Measurements from ENCODE around the gene CPT1B. TPM values are rescaled to one million over a fixed set of nuclear protein-coding genes. Genes with fewer than 3 reads are reported as not detected.

CPT1B gene
- total RNA-seq, 1 donor from 2014 or later: 27.1 TPM

GRCh38 chr22:50571264-50572175 is 6.7 kb downstream of the CPT1B start:
- H3K36me3 ChIP-seq (ENCODE audit: control insufficient read depth in 3 of 3, insufficient read depth in 3 of 3, low read length in 3 of 3): peaks cover 60 to 85% (median 81%) of the 10 kb centered on the region in 3 donors
- peak overlapping the region in 1 of 3 donors; percentile 22 for H3K4me3 ChIP-seq (ENCODE audit: low read length in 3 of 3)

GRCh38 chr22:50570861-50571260 is 7.4 kb downstream of the CPT1B start:
- Histone ChIP-seq H3K9me3 (ENCODE audit: control insufficient read depth in 3 of 3, low read length in 3 of 3) (no peaks in the 10 kb centered on the region), H3K4me1 (ENCODE audit: control insufficient read depth in 3 of 3, insufficient read depth in 3 of 3, low read length in 3 of 3) (peaks cover 13 to 52% (median 23%) of the 10 kb centered on the region in 3 donors), H3K9ac (ENCODE audit: low read depth in 1 of 3, low read length in 3 of 3) (peak overlapping the region in 1 of 3 donors; percentile 51), H3K27me3 (ENCODE audit: control insufficient read depth in 3 of 3, insufficient read depth in 3 of 3, low read length in 3 of 3) (no peaks in the 10 kb centered on the region), H3K36me3 (ENCODE audit: control insufficient read depth in 3 of 3, insufficient read depth in 3 of 3, low read length in 3 of 3) (peaks cover 54 to 79% (median 75%) of the 10 kb centered on the region in 3 donors), H3K27ac (ENCODE audit: low read depth, low read length) (no peak overlapping the region), H3K4me3 (ENCODE audit: low read length in 3 of 3) (peak overlapping the region in 1 of 3 donors; percentile 14)

More at GRCh38 chr22:50571264-50572175, 6.7 kb downstream of the CPT1B start:
- peaks cover 13 to 59% (median 29%) of the 10 kb centered on the region in 3 donors for H3K4me1 ChIP-seq (ENCODE audit: control insufficient read depth in 3 of 3, insufficient read depth in 3 of 3, low read length in 3 of 3)
- H3K27me3 ChIP-seq (ENCODE audit: control insufficient read depth in 3 of 3, insufficient read depth in 3 of 3, low read length in 3 of 3): no peaks in the 10 kb centered on the region
- H3K9ac ChIP-seq (ENCODE audit: low read depth in 1 of 3, low read length in 3 of 3): peak overlapping the region in 1 of 3 donors; percentile 51
- H3K9me3 ChIP-seq (ENCODE audit: control insufficient read depth in 3 of 3, low read length in 3 of 3): no peaks in the 10 kb centered on the region
- no peak overlapping the region for H3K27ac ChIP-seq (ENCODE audit: low read depth, low read length)

GRCh38 chr22:50569896-50570535 is 8.2 kb downstream of the CPT1B start:
- H3K9me3 ChIP-seq (ENCODE audit: control insufficient read depth in 3 of 3, low read length in 3 of 3): no peaks in the 10 kb centered on the region
- H3K9ac ChIP-seq (ENCODE audit: low read depth in 1 of 3, low read length in 3 of 3): no peak overlapping the region
- no peak overlapping the region for H3K4me3 ChIP-seq (ENCODE audit: low read length in 3 of 3)
- H3K4me1 ChIP-seq (ENCODE audit: control insufficient read depth in 3 of 3, insufficient read depth in 3 of 3, low read length in 3 of 3): peaks cover 13 to 48% (median 20%) of the 10 kb centered on the region in 3 donors
- no peaks in the 10 kb centered on the region for H3K27me3 ChIP-seq (ENCODE audit: control insufficient read depth in 3 of 3, insufficient read depth in 3 of 3, low read length in 3 of 3)
- H3K36me3 ChIP-seq (ENCODE audit: control insufficient read depth in 3 of 3, insufficient read depth in 3 of 3, low read length in 3 of 3): peaks cover 50 to 71% (median 67%) of the 10 kb centered on the region in 3 donors
- no peak overlapping the region for H3K27ac ChIP-seq (ENCODE audit: low read depth, low read length)

GRCh38 chr22:50569041-50569459 is 9.2 kb downstream of the CPT1B start:
- Histone ChIP-seq H3K27me3 (ENCODE audit: control insufficient read depth in 3 of 3, insufficient read depth in 3 of 3, low read length in 3 of 3) (no peaks in the 10 kb centered on the region), H3K4me1 (ENCODE audit: control insufficient read depth in 3 of 3, insufficient read depth in 3 of 3, low read length in 3 of 3) (peaks cover 13 to 47% (median 27%) of the 10 kb centered on the region in 3 donors), H3K4me3 (ENCODE audit: low read length in 3 of 3) (no peak overlapping the region), H3K9me3 (ENCODE audit: control insufficient read depth in 3 of 3, low read length in 3 of 3) (no peaks in the 10 kb centered on the region), H3K27ac (ENCODE audit: low read depth, low read length) (no peak overlapping the region), H3K36me3 (ENCODE audit: control insufficient read depth in 3 of 3, insufficient read depth in 3 of 3, low read length in 3 of 3) (peaks cover 46 to 64% (median 60%) of the 10 kb centered on the region in 3 donors), H3K9ac (ENCODE audit: low read depth in 1 of 3, low read length in 3 of 3) (no peak overlapping the region)

- no peak overlapping the region for H3K27ac ChIP-seq (ENCODE audit: low read depth, low read length)
- H3K4me3 ChIP-seq (ENCODE audit: low read length in 3 of 3): no peak overlapping the region
- no peaks in the 10 kb centered on the region for H3K9me3 ChIP-seq (ENCODE audit: control insufficient read depth in 3 of 3, low read length in 3 of 3)
- H3K4me1 ChIP-seq (ENCODE audit: control insufficient read depth in 3 of 3, insufficient read depth in 3 of 3, low read length in 3 of 3): peaks cover 16 to 49% (median 31%) of the 10 kb centered on the region in 3 donors
- peaks cover 44 to 60% (median 56%) of the 10 kb centered on the region in 3 donors for H3K36me3 ChIP-seq (ENCODE audit: control insufficient read depth in 3 of 3, insufficient read depth in 3 of 3, low read length in 3 of 3)
- peak overlapping the region in 1 of 3 donors; percentile 8 for H3K9ac ChIP-seq (ENCODE audit: low read depth in 1 of 3, low read length in 3 of 3)
- no peaks in the 10 kb centered on the region for H3K27me3 ChIP-seq (ENCODE audit: control insufficient read depth in 3 of 3, insufficient read depth in 3 of 3, low read length in 3 of 3)
Observed at GRCh38 chr22:50568626-50569025, 9.6 kb downstream of the CPT1B start.

GRCh38 chr22:50567721-50568252 is 10.4 kb downstream of the CPT1B start:
- Histone ChIP-seq H3K27ac (ENCODE audit: low read depth, low read length) (no peak overlapping the region), H3K4me3 (ENCODE audit: low read length in 3 of 3) (no peak overlapping the region), H3K9me3 (ENCODE audit: control insufficient read depth in 3 of 3, low read length in 3 of 3) (no peaks in the 10 kb centered on the region), H3K9ac (ENCODE audit: low read depth in 1 of 3, low read length in 3 of 3) (no peak overlapping the region), H3K36me3 (ENCODE audit: control insufficient read depth in 3 of 3, insufficient read depth in 3 of 3, low read length in 3 of 3) (peaks cover 40 to 53% (median 48%) of the 10 kb centered on the region in 3 donors), H3K4me1 (ENCODE audit: control insufficient read depth in 3 of 3, insufficient read depth in 3 of 3, low read length in 3 of 3) (peaks cover 23 to 51% (median 39%) of the 10 kb centered on the region in 3 donors), H3K27me3 (ENCODE audit: control insufficient read depth in 3 of 3, insufficient read depth in 3 of 3, low read length in 3 of 3) (no peaks in the 10 kb centered on the region)

GRCh38 chr22:50564289-50564688 is 13.9 kb downstream of the CPT1B start:
- no peak overlapping the region for H3K4me3 ChIP-seq (ENCODE audit: low read length in 3 of 3)
- H3K36me3 ChIP-seq (ENCODE audit: control insufficient read depth in 3 of 3, insufficient read depth in 3 of 3, low read length in 3 of 3): peaks cover 12 to 18% (median 13%) of the 10 kb centered on the region in 3 donors
- no peaks in the 10 kb centered on the region for H3K9me3 ChIP-seq (ENCODE audit: control insufficient read depth in 3 of 3, low read length in 3 of 3)
- no peaks in the 10 kb centered on the region for H3K27me3 ChIP-seq (ENCODE audit: control insufficient read depth in 3 of 3, insufficient read depth in 3 of 3, low read length in 3 of 3)
- no peak overlapping the region for H3K27ac ChIP-seq (ENCODE audit: low read depth, low read length)
- peak overlapping the region in 1 of 3 donors; percentile 50 for H3K9ac ChIP-seq (ENCODE audit: low read depth in 1 of 3, low read length in 3 of 3)
- H3K4me1 ChIP-seq (ENCODE audit: control insufficient read depth in 3 of 3, insufficient read depth in 3 of 3, low read length in 3 of 3): peaks cover 10 to 19% (median 16%) of the 10 kb centered on the region in 3 donors

- Histone ChIP-seq H3K36me3 (ENCODE audit: control insufficient read depth in 3 of 3, insufficient read depth in 3 of 3, low read length in 3 of 3) (peaks cover 6 to 11% (median 6%) of the 10 kb centered on the region in 3 donors), H3K27me3 (ENCODE audit: control insufficient read depth in 3 of 3, insufficient read depth in 3 of 3, low read length in 3 of 3) (peaks cover 0 to 3% (median under 1%) of the 10 kb centered on the region in 3 donors), H3K4me1 (ENCODE audit: control insufficient read depth in 3 of 3, insufficient read depth in 3 of 3, low read length in 3 of 3) (peaks cover 10 to 19% (median 12%) of the 10 kb centered on the region in 3 donors), H3K27ac (ENCODE audit: low read depth, low read length) (peak overlapping the region; percentile 90), H3K4me3 (ENCODE audit: low read length in 3 of 3) (peak overlapping the region; percentile 85 to 90 (median 90)), H3K9me3 (ENCODE audit: control insufficient read depth in 3 of 3, low read length in 3 of 3) (no peaks in the 10 kb centered on the region), H3K9ac (ENCODE audit: low read depth in 1 of 3, low read length in 3 of 3) (peak overlapping the region; percentile 83 to 94 (median 91))
Observed at GRCh38 chr22:50563413-50564160, 14.6 kb downstream of the CPT1B start.

All from skeletal muscle tissue (tissue), 4 donors.